Osteoblast (primary cell): ENCODE data around the gene ADAMTS10. TPM values are rescaled to one million over a fixed set of nuclear protein-coding genes. Genes with fewer than 3 reads are reported as not detected.

Source experiments
- DNase-seq: peaks from one replicate; pipeline ENCODE4 v3.0.0; 2011; ENCODE audit warnings: low spot score, mixed read lengths; ENCODE audit not compliant: insufficient read length; ENCODE audit errors: missing footprints
- H2AFZ ChIP-seq: 2 replicates; pipeline ENCODE4 v1.6.0; 2011; ENCODE audit warnings: mild to moderate bottlenecking, low read length
- H3K27ac ChIP-seq: 2 replicates; pipeline ENCODE4 v1.5.1; 2011; ENCODE audit warnings: mild to moderate bottlenecking, low read depth, low read length, moderate library complexity
- H3K27me3 ChIP-seq: 2 replicates; pipeline ENCODE4 v1.6.0; 2012; ENCODE audit warnings: mild to moderate bottlenecking, control low read depth, inconsistent platforms, low read length, moderate library complexity; ENCODE audit not compliant: insufficient read depth
- H3K36me3 ChIP-seq: 2 replicates; pipeline ENCODE4 v1.5.1; 2011; ENCODE audit warnings: mild to moderate bottlenecking, low read length, control low read depth, moderate library complexity; ENCODE audit not compliant: insufficient read depth
- H3K4me1 ChIP-seq: 2 replicates; pipeline ENCODE4 v1.5.1; 2011; ENCODE audit warnings: mild to moderate bottlenecking, low read length, control low read depth, moderate library complexity; ENCODE audit not compliant: insufficient read depth
- H3K4me2 ChIP-seq: 2 replicates; pipeline ENCODE4 v1.6.0; 2011; ENCODE audit warnings: mild to moderate bottlenecking, low read length; ENCODE audit not compliant: insufficient read depth
- H3K4me3 ChIP-seq: fragments of 200-600 bp; sonication (generic); 3 replicates; pipeline ENCODE4 v1.5.1; 2012; ENCODE audit warnings: mild to moderate bottlenecking, low read length, inconsistent platforms; ENCODE audit not compliant: insufficient read depth
- H3K79me2 ChIP-seq: 2 replicates; pipeline ENCODE4 v1.6.0; 2012; ENCODE audit warnings: mild to moderate bottlenecking, low read length, control low read depth, inconsistent platforms; ENCODE audit not compliant: insufficient read depth
- H3K9me3 ChIP-seq: 2 replicates; pipeline ENCODE4 v1.5.1; 2011; ENCODE audit warnings: low read depth, low read length, control low read depth
- H4K20me1 ChIP-seq: 2 replicates; pipeline ENCODE4 v1.6.0; 2012; ENCODE audit warnings: mild to moderate bottlenecking, low read length, control low read depth; ENCODE audit not compliant: insufficient read depth
- CTCF ChIP-seq: IDR thresholded peaks from 2 replicates; pipeline ENCODE4 v1.5.1; 2011; ENCODE audit warnings: mild to moderate bottlenecking, low read depth, low read length, moderate library complexity; ENCODE audit errors: extremely low read depth
- total RNA-seq: library from RNA; depleted of rRNA; stranded (reverse); fragments of >200 nt; gene quantifications from 2 replicates; pipeline ENCODE4 v1.2.3, GENCODE V29; 2012

The ADAMTS10 gene
- total RNA-seq, 1 donor = 49.6 TPM

GRCh38 chr19:8539621-8540149, 70.8 kb downstream of the ADAMTS10 start:
- H3K4me2 ChIP-seq = no peak overlapping the region
- no peak overlapping the region for H3K27ac ChIP-seq
- no peaks in the 10 kb centered on the region for H3K79me2 ChIP-seq
- no peaks in the 10 kb centered on the region for H3K27me3 ChIP-seq
- no peaks in the 10 kb centered on the region for H3K36me3 ChIP-seq
- DNase-seq = peak; percentile 27
- TF ChIP-seq CTCF = no peak
- no peak overlapping the region for H2AFZ ChIP-seq
- no peaks in the 10 kb centered on the region for H4K20me1 ChIP-seq
- H3K4me3 ChIP-seq = no peak overlapping the region
- H3K9me3 ChIP-seq = no peaks in the 10 kb centered on the region
- H3K4me1 ChIP-seq = no peaks in the 10 kb centered on the region

- no peak overlapping the region for H3K4me2 ChIP-seq
- H3K27me3 ChIP-seq = no peaks in the 10 kb centered on the region
- no peaks in the 10 kb centered on the region for H3K4me1 ChIP-seq
- TF ChIP-seq CTCF = no peak
- no peak overlapping the region for H3K27ac ChIP-seq
- H3K79me2 ChIP-seq = no peaks in the 10 kb centered on the region
- H3K36me3 ChIP-seq = no peaks in the 10 kb centered on the region
- no peaks in the 10 kb centered on the region for H3K9me3 ChIP-seq
- H3K4me3 ChIP-seq = no peak overlapping the region
- no peaks in the 10 kb centered on the region for H4K20me1 ChIP-seq
- no peak overlapping the region for H2AFZ ChIP-seq
- DNase-seq = peak; percentile 15
These were observed 73.4 kb downstream of the ADAMTS10 start for GRCh38 chr19:8537099-8537498.

DNA sequence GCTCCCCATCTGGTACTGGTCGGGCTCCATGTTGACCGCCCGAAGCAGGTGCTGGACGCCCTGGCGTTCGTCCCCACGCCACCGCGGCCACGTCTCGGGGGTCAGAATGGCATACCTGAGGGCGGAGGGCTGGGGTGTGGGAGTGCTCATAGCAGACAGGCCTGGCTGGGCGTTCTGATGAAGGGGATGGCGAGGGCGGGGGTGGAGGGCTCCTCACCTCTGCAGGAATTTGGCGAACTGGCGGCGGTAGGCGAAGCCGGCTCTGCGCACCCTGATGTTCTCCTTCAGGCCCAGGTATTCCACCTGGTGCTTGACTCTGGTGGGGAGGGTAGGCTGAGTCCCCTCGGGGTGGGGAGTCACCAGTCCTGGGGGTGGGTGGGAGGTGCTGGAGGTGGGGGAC, 74.2 kb downstream of the ADAMTS10 start:
- Histone ChIP-seq H3K4me2 (no peak overlapping the region), H3K27ac (no peak overlapping the region), H3K9me3 (no peaks in the 10 kb centered on the region), H4K20me1 (no peaks in the 10 kb centered on the region), H3K36me3 (no peaks in the 10 kb centered on the region), H2AFZ (no peak overlapping the region), H3K79me2 (no peaks in the 10 kb centered on the region), H3K4me1 (no peaks in the 10 kb centered on the region), H3K4me3 (no peak overlapping the region), H3K27me3 (no peaks in the 10 kb centered on the region)
- no peak for TF ChIP-seq CTCF
- no peak for DNase-seq

DNA sequence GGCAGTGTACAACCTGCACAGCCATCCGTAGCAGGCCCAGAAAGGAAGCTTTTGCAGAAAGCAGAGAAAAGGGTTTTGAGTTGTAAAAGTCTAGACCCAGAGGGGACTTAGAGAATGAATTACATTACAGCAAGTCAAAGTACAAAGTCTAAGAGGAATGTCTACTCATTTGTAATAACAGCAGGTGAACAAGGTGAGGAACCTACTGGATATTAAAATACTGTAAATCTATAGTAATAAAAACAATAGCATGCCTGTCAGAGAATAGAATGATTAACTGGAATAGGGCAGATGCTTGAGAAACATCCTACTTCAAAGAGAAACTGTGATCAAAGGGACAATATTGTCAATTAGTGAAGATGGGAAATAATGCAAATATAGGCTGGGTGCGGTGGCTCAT, 78.3 kb downstream of the ADAMTS10 start:
- Histone ChIP-seq H3K4me1 (no peaks in the 10 kb centered on the region), H3K4me2 (no peak overlapping the region), H3K27ac (no peak overlapping the region), H3K36me3 (no peaks in the 10 kb centered on the region), H3K4me3 (no peak overlapping the region), H3K27me3 (no peaks in the 10 kb centered on the region), H2AFZ (no peak overlapping the region), H3K9me3 (no peaks in the 10 kb centered on the region), H3K79me2 (no peaks in the 10 kb centered on the region), H4K20me1 (peaks cover 19% of the 10 kb centered on the region)
- TF ChIP-seq CTCF = no peak
- DNase-seq = peak; percentile 15
